Measurements from ENCODE around the gene CGN.

DNA sequence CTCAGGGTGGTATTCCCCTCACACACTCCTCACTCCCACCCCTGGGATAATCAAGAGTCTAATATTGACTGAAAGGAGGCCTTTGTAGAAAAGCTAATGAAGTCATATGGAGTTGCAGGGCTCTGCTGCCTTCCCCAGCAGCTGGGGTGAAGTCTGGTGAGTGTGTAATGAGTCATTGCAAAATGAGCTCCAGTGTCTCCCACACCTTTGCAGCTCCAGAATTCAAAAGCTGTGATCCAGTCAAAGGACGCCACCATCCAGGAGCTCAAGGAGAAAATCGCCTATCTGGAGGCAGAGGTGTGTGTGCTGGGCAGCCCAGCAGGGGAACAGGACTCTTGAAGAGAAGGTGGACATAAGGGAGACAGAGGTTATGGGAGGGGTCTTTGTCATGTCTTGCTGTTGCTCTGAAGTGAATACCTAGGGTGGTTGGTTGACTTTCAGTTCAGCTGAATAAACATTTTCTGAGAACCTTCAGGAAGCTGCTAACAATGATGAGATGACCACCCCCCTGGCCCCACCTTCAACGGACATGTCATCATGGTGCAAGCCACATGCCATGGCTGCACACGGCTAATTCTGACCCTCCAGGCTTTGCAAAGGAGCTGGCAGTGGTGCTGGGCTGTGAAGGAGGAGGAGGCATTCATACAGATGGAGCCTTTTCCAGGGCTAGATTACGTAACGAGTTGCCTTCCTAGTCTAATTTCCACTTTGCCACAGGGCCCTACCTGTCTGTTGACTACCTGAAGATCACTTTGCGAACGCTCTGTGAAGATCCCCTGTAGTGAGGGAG lies 68.4 kb downstream of the CGN start:
- TF ChIP-seq CTCF (IDR thresholded peaks at IDR 0.05) (no peak), ZFX (IDR thresholded peaks at IDR 0.05; ENCODE audit: borderline replicate concordance) (no peak)
